Neural cell (in vitro differentiated cells): Measurements from ENCODE around the gene METTL24.

ENCODE experiments used
- CTCF ChIP-seq: fragments of 450-650 bp; IDR thresholded peaks from 2 replicates; pipeline ENCODE4 v1.5.1; 2014; ENCODE audit warnings: antibody characterized with exemption, mild to moderate bottlenecking, moderate library complexity; ENCODE audit not compliant: poor library complexity, severe bottlenecking
- EP300 ChIP-seq: fragments of 450-650 bp; conservative IDR thresholded peaks from 2 replicates; pipeline ENCODE4 v1.6.1; 2014; ENCODE audit warnings: antibody characterized with exemption, mild to moderate bottlenecking, moderate library complexity; ENCODE audit not compliant: poor library complexity, severe bottlenecking
- EZH2 ChIP-seq: fragments of 200-600, 300-800 bp; shearing (Covaris generic), sonication (generic); IDR thresholded peaks from 2 replicates; pipeline ENCODE4 v1.6.1; 2014; ENCODE audit warnings: antibody characterized with exemption, low read length, borderline replicate concordance, mild to moderate bottlenecking; ENCODE audit not compliant: insufficient read depth, poor library complexity, severe bottlenecking
- MXI1 ChIP-seq: fragments of 450-650 bp; conservative IDR thresholded peaks from 2 replicates; pipeline ENCODE4 v1.6.1; 2014; ENCODE audit warnings: antibody characterized with exemption, mild to moderate bottlenecking; ENCODE audit not compliant: poor library complexity, severe bottlenecking
- RAD21 ChIP-seq: fragments of 450-650 bp; conservative IDR thresholded peaks from 2 replicates; pipeline ENCODE4 v1.6.1; 2014; ENCODE audit warnings: antibody characterized with exemption, mild to moderate bottlenecking, moderate library complexity
- TAF1 ChIP-seq: IDR thresholded peaks from 2 replicates; pipeline ENCODE4 v1.6.1; 2012; ENCODE audit warnings: low read depth

- TF ChIP-seq CTCF (no peak), TAF1 (no peak), EP300 (no peak), EZH2 (no peak), RAD21 (no peak), MXI1 (no peak)
Observed at GRCh38 chr6:110221738-110222137, 136.4 kb downstream of the METTL24 start.
